ENCODE results near the gene PPP1R12B. TPM values are rescaled to one million over a fixed set of nuclear protein-coding genes. Genes with fewer than 3 reads are reported as not detected.
A peak's percentile ranks its signal among the peaks of the same experiment; 100 is the strongest.

Gene PPP1R12B
- total RNA-seq, 1 donor from 2014 or later: 7.2 TPM

GRCh38 chr1:202597090-202597761 is 248.7 kb downstream of the PPP1R12B start:
- DNase-seq (ENCODE audit: low spot score): no peak
- H3K4me1 Mint-ChIP-seq (ENCODE audit: unreplicated experiment): peaks cover 2% of the 10 kb centered on the region
- H3K9me3 Mint-ChIP-seq (ENCODE audit: unreplicated experiment): no peaks in the 10 kb centered on the region
- TF ChIP-seq, protein P1, sequence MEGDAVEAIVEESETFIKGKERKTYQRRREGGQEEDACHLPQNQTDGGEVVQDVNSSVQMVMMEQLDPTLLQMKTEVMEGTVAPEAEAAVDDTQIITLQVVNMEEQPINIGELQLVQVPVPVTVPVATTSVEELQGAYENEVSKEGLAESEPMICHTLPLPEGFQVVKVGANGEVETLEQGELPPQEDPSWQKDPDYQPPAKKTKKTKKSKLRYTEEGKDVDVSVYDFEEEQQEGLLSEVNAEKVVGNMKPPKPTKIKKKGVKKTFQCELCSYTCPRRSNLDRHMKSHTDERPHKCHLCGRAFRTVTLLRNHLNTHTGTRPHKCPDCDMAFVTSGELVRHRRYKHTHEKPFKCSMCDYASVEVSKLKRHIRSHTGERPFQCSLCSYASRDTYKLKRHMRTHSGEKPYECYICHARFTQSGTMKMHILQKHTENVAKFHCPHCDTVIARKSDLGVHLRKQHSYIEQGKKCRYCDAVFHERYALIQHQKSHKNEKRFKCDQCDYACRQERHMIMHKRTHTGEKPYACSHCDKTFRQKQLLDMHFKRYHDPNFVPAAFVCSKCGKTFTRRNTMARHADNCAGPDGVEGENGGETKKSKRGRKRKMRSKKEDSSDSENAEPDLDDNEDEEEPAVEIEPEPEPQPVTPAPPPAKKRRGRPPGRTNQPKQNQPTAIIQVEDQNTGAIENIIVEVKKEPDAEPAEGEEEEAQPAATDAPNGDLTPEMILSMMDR (IDR thresholded peaks at IDR 0.05; ENCODE audit: unreplicated experiment): no peak
- H3K27ac Mint-ChIP-seq (ENCODE audit: unreplicated experiment): no peak overlapping the region
- no peaks in the 10 kb centered on the region for H3K36me3 Mint-ChIP-seq (ENCODE audit: low read depth, unreplicated experiment)
- H3K4me3 Mint-ChIP-seq (ENCODE audit: unreplicated experiment): no peak overlapping the region
- peaks cover 9% of the 10 kb centered on the region for H3K27me3 Mint-ChIP-seq (ENCODE audit: unreplicated experiment)

- Mint-ChIP-seq H3K4me1 (ENCODE audit: unreplicated experiment) (peaks cover 2% of the 10 kb centered on the region), H3K27me3 (ENCODE audit: unreplicated experiment) (peaks cover 12% of the 10 kb centered on the region), H3K9me3 (ENCODE audit: unreplicated experiment) (no peaks in the 10 kb centered on the region), H3K27ac (ENCODE audit: unreplicated experiment) (no peak overlapping the region), H3K36me3 (ENCODE audit: low read depth, unreplicated experiment) (no peaks in the 10 kb centered on the region), H3K4me3 (ENCODE audit: unreplicated experiment) (no peak overlapping the region)
- TF ChIP-seq, protein P1 (IDR thresholded peaks at IDR 0.05; ENCODE audit: unreplicated experiment): peak; percentile 43
- peak; percentile 67 for DNase-seq (ENCODE audit: low spot score)
Observed at GRCh38 chr1:202599669-202600431, 251.4 kb downstream of the PPP1R12B start.

DNA sequence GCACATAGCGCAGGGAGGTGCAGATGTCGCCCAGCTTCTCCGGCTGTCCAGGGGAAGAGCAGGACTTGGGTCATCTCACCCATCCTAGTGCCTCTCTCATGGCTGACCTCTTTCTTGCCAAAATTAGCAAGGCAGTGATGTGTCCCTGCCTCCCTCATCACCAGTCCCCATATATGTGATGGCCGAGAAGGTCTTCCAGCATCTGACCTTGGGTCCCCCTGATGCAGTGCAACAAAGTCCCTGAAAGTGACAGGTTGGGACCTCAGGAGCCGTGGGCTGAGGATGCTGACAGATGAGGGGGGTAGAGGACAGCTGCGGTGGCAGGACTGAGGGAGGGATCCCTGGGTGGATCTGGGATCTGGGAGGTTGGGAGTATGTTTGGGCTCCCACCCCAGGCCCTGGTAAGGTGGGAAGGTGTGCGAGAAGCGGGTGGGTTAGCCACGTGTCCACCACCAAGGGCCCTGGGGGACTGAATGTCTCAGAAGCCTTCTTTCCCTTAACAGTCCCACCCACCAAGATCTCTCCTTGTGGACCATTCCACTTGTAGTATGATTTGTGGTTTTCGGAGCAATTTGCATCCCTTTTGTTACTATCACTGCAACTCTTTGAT is 252.0 kb downstream of the PPP1R12B start:
- H3K4me1 Mint-ChIP-seq (ENCODE audit: unreplicated experiment): peaks cover 2% of the 10 kb centered on the region
- no peak overlapping the region for H3K4me3 Mint-ChIP-seq (ENCODE audit: unreplicated experiment)
- H3K9me3 Mint-ChIP-seq (ENCODE audit: unreplicated experiment): no peaks in the 10 kb centered on the region
- TF ChIP-seq, protein P1 (IDR thresholded peaks at IDR 0.05; ENCODE audit: unreplicated experiment): no peak
- no peaks in the 10 kb centered on the region for H3K36me3 Mint-ChIP-seq (ENCODE audit: low read depth, unreplicated experiment)
- no peak overlapping the region for H3K27ac Mint-ChIP-seq (ENCODE audit: unreplicated experiment)
- no peak for DNase-seq (ENCODE audit: low spot score)
- H3K27me3 Mint-ChIP-seq (ENCODE audit: unreplicated experiment): peaks cover 12% of the 10 kb centered on the region

DNA sequence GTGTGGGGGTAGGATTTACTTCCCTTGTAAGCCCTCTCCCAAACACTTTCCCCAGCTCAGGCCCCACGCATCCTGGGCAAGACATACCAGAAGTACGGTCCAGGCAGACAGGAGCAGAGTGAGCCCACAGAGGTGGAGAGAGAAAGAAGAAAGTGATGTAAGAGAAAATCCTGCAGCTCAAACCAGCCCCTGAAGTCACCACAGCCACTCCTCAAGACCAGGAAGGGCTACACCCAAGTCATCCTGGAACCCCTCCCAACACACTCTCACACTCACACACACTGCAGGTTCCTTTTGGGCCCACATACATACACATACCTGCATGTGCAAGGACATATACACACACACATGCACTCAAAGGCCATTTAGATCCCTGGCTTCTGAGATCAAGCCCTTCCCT is 254.9 kb downstream of the PPP1R12B start:
- TF ChIP-seq, protein P1 (IDR thresholded peaks at IDR 0.05; ENCODE audit: unreplicated experiment): no peak
- Mint-ChIP-seq H3K27me3 (ENCODE audit: unreplicated experiment) (peaks cover 3% of the 10 kb centered on the region), H3K27ac (ENCODE audit: unreplicated experiment) (no peak overlapping the region), H3K9me3 (ENCODE audit: unreplicated experiment) (no peaks in the 10 kb centered on the region), H3K4me3 (ENCODE audit: unreplicated experiment) (no peak overlapping the region), H3K36me3 (ENCODE audit: low read depth, unreplicated experiment) (no peaks in the 10 kb centered on the region), H3K4me1 (ENCODE audit: unreplicated experiment) (no peaks in the 10 kb centered on the region)
- DNase-seq (ENCODE audit: low spot score): no peak
